ENCODE data around the gene SLC2A9.

DNA sequence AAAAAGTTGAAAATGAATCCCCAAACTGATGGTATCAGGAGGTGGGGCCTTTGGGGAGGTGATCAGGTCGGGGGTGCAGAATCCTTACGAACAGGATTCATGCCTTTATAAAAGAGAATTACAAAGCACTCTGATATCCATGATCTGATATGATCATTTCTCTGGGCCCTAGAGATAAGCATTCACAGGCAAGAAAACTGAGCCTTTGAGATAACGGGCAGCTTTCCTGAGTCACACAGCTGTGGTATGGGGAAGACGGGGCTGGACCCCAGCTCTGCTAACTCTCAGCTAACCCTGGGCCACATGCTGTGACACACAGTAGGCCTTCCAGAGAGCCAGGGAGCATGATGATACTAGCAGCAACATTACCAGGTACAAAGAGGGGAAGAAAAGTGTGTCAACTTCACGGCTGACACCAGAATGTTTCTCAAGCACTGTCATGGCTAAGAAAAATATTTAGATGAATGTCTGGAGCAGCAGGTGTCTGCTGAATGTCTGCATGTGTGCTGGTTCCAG is 85.1 kb downstream of the SLC2A9 start:
- TF ChIP-seq, protein P1, sequence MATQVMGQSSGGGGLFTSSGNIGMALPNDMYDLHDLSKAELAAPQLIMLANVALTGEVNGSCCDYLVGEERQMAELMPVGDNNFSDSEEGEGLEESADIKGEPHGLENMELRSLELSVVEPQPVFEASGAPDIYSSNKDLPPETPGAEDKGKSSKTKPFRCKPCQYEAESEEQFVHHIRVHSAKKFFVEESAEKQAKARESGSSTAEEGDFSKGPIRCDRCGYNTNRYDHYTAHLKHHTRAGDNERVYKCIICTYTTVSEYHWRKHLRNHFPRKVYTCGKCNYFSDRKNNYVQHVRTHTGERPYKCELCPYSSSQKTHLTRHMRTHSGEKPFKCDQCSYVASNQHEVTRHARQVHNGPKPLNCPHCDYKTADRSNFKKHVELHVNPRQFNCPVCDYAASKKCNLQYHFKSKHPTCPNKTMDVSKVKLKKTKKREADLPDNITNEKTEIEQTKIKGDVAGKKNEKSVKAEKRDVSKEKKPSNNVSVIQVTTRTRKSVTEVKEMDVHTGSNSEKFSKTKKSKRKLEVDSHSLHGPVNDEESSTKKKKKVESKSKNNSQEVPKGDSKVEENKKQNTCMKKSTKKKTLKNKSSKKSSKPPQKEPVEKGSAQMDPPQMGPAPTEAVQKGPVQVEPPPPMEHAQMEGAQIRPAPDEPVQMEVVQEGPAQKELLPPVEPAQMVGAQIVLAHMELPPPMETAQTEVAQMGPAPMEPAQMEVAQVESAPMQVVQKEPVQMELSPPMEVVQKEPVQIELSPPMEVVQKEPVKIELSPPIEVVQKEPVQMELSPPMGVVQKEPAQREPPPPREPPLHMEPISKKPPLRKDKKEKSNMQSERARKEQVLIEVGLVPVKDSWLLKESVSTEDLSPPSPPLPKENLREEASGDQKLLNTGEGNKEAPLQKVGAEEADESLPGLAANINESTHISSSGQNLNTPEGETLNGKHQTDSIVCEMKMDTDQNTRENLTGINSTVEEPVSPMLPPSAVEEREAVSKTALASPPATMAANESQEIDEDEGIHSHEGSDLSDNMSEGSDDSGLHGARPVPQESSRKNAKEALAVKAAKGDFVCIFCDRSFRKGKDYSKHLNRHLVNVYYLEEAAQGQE (IDR thresholded peaks at IDR 0.05; ENCODE audit: low read depth) = no peak
- TF ChIP-seq TEAD4 (IDR thresholded peaks at IDR 0.05) (no peak), YY1 (IDR thresholded peaks at IDR 0.05; ENCODE audit: low read depth) (no peak), TAF1 (IDR thresholded peaks at IDR 0.05; ENCODE audit: low read depth) (no peak), CEBPB (IDR thresholded peaks at IDR 0.05) (no peak), NFIC (IDR thresholded peaks at IDR 0.05) (no peak), RAD21 (IDR thresholded peaks at IDR 0.05; ENCODE audit: low read depth) (no peak), TCF12 (IDR thresholded peaks at IDR 0.05; ENCODE audit: low read depth) (no peak), ZBTB7A (IDR thresholded peaks at IDR 0.05; ENCODE audit: low read depth) (no peak), CREB1 (IDR thresholded peaks at IDR 0.05; ENCODE audit: low read depth) (no peak), FOXM1 (IDR thresholded peaks at IDR 0.05; ENCODE audit: borderline replicate concordance, low read depth) (no peak)
- TF ChIP-seq, protein P2, sequence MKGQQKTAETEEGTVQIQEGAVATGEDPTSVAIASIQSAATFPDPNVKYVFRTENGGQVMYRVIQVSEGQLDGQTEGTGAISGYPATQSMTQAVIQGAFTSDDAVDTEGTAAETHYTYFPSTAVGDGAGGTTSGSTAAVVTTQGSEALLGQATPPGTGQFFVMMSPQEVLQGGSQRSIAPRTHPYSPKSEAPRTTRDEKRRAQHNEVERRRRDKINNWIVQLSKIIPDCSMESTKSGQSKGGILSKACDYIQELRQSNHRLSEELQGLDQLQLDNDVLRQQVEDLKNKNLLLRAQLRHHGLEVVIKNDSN (IDR thresholded peaks at IDR 0.05) = no peak
- TF ChIP-seq, protein P3, sequence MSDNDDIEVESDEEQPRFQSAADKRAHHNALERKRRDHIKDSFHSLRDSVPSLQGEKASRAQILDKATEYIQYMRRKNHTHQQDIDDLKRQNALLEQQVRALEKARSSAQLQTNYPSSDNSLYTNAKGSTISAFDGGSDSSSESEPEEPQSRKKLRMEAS (IDR thresholded peaks at IDR 0.05) = no peak
